Aorta (tissue), 5 donors: Measurements from ENCODE around the gene PDZRN4. TPM values are rescaled to one million over a fixed set of nuclear protein-coding genes. Genes with fewer than 3 reads are reported as not detected.
"Not testable (repeated sequence)": the region's sequence is repeated elsewhere in the genome, so short reads cannot be mapped to it uniquely, and the experiment has no call there.

Experiments used
- ATAC-seq: fragments of 200-7000 bp; cut with Tn5 transposase; one replicate; pipeline ENCODE4 v1.9.1; 2022; ENCODE audit warnings: moderate library complexity; ENCODE audit not compliant: low FRiP score
- DNase-seq, 2 donors: peaks; one replicate each; pipeline ENCODE4 v3.0.0-alpha.2; 2020
- H3K27ac ChIP-seq, 2 donors: one replicate each; pipeline ENCODE4 v1.5.1; 2013; ENCODE audit warnings: low read length in 2 of 2, mild to moderate bottlenecking in 2 of 2, moderate library complexity in 2 of 2, control low read depth in 1 of 2, inconsistent platforms in 1 of 2, low read depth in 1 of 2
- H3K27me3 ChIP-seq, 2 donors: one replicate each; pipeline ENCODE4 v1.6.1; 2013; ENCODE audit warnings: control low read depth in 1 of 2, low read length in 1 of 2, mild to moderate bottlenecking in 1 of 2, moderate library complexity in 1 of 2; ENCODE audit not compliant: insufficient read depth in 2 of 2, control insufficient read depth in 1 of 2
- H3K36me3 ChIP-seq, 2 donors: one replicate each; pipeline ENCODE4 v1.6.1; 2013; ENCODE audit warnings: control low read depth in 1 of 2, low read length in 1 of 2, mild to moderate bottlenecking in 1 of 2; ENCODE audit not compliant: insufficient read depth in 2 of 2, control insufficient read depth in 1 of 2
- H3K4me1 ChIP-seq, 2 donors: one replicate each; pipeline ENCODE4 v1.6.1; 2013; ENCODE audit warnings: low read length in 2 of 2, control low read depth in 1 of 2, mild to moderate bottlenecking in 1 of 2, moderate library complexity in 1 of 2; ENCODE audit not compliant: insufficient read depth in 2 of 2, control insufficient read depth in 1 of 2
- H3K4me3 ChIP-seq, 2 donors: one replicate each; pipeline ENCODE4 v1.5.1; 2013; ENCODE audit warnings: low read length in 2 of 2, control low read depth in 1 of 2, mild to moderate bottlenecking in 1 of 2
- H3K9me3 ChIP-seq: one replicate; pipeline ENCODE4 v1.6.1; 2013; ENCODE audit warnings: mild to moderate bottlenecking, low read length; ENCODE audit not compliant: control insufficient read depth
- WGBS, 2 donors: extraction: QIAGEN DNeasy Blood & Tissue Kit; methylation state at CpG; one replicate each; pipeline ENCODE4 v1.1.7; 2013; 5-methylcytosine and 5-hydroxymethylcytosine counted together
- intact Hi-C, 2 donors: fragments of 100-400 bp; cut with DNase I; formaldehyde crosslinking; loops; one replicate each; pipeline versions ENCODE4 v1.14.2 to v1.15.0; 2022
- polyA plus RNA-seq, 2 donors: library from polyadenylated mRNA; stranded (reverse); fragments of 200-250 nt; gene quantifications; one replicate each; pipeline ENCODE4 v1.2.3, GENCODE V29; 2013
- total RNA-seq, 2 donors: library from RNA; stranded (reverse); fragmentation: NEBNext Ultra II Directional; extraction: Animal tissue kit (Norgen Biotek cat#: 25700); gene quantifications; one replicate each; pipeline ENCODE4 v1.2.1, GENCODE V29; 2021
- donor health status: healthy with polysubstance abuse.
- donor health status: Bipolar disorder and iron deficiency.
- donor health status: DM: no; HTN: no; CAD: no.
- donor health status: DM: no; HTN: no; CAD: no.
- donor health status: DM: yes; HTN: yes; CAD: no.

PDZRN4 gene
- total and polyA plus RNA-seq, 4 donors: 1.2 to 11.2 (median 4.3) TPM

DNA sequence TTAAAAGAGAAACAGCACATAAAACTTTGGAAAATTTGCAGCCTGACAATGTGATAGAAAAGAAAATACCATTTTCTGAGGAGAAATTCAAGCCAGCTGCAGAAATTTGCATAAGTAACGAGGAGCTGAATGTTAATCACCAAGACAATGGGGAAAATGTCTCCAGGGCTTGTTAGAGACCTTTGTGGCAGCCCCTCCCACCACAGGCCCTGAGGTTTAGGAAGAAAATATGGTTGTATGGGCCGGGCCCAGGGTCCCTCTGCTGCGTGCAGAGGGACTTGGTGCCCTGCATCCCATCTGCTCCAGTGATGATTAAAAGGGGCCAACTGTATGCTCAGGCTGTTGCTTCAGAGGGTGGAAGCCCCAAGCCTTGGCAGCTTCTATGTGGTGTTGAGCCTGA is 427.1 kb downstream of the PDZRN4 start:
- ATAC-seq, H3K4me1 ChIP-seq, H3K27me3 ChIP-seq, H3K36me3 ChIP-seq, H3K27ac ChIP-seq, H3K4me3 ChIP-seq, H3K9me3 ChIP-seq, intact Hi-C loops, DNase-seq: not testable (repeated sequence)
- WGBS, 2 donors: 54 to 74% methylated on average over 3 of the region's 3 CpGs

DNA sequence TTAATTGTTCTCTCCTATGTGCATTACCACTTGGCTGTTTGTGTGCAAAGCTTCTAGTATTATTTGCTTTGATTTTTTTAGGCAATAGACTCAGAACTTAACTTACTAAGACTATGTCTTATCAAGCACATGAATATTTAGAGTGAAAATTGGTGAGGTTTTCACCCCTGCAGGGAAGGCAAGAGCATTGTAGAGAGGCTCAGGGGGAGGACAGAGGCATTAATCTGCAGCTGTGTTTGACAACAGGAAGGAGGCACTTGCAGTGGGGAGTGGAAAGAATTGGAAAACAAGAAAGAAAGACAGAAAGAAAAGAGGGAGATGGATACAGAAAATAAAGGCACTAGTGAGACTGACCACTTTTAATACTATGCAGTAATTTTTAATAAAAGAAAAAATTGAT is 431.6 kb downstream of the PDZRN4 start:
- Histone ChIP-seq H3K27me3 (no peaks in the 10 kb centered on the region), H3K9me3 (no peaks in the 10 kb centered on the region), H3K27ac (no peak overlapping the region), H3K36me3 (no peaks in the 10 kb centered on the region), H3K4me1 (no peaks in the 10 kb centered on the region), H3K4me3 (no peak overlapping the region)
- intact Hi-C loops: no loop called here
- DNase-seq (no peak), ATAC-seq (no peak)

DNA sequence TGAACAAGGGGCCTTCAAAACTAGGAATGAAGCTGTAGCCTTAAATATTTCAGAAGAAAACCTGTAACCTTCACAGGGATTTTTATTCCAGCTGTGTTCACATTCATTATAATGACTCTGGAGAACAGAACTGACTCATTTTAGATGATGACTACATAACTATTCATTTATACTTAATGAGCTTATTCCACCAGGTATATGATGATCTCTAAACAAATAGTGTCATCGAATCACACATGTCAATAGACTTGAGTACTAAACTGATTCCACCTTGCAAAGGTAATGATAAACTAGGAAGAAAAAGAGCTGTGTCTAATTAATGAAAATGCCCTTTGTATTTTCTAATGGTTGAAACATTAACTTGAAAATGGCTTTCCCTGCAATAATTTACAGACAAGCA is 433.2 kb downstream of the PDZRN4 start:
- no peak for ATAC-seq
- 59 to 88% methylated on average over 1 of the region's 1 CpG for WGBS, 2 donors
- no peaks in the 10 kb centered on the region for H3K27me3 ChIP-seq

More for the DNA sequence above, 433.2 kb downstream of the PDZRN4 start:
- Histone ChIP-seq H3K27ac (no peak overlapping the region), H3K4me3 (no peak overlapping the region), H3K4me1 (no peaks in the 10 kb centered on the region), H3K36me3 (no peaks in the 10 kb centered on the region), H3K9me3 (no peaks in the 10 kb centered on the region)
- intact Hi-C loops: no loop called here
- DNase-seq: no peak
